Left ventricle myocardium inferior (tissue), 1 donor: ENCODE data around the gene STIM1. TPM values are rescaled to one million over a fixed set of nuclear protein-coding genes. Genes with fewer than 3 reads are reported as not detected.
"Not testable (repeated sequence)": the region's sequence is repeated elsewhere in the genome, so short reads cannot be mapped to it uniquely, and the experiment has no call there.

ENCODE experiments used
- DNase-seq: peaks from one replicate; pipeline ENCODE4 v3.0.0-alpha.2; 2020
- H3K27ac ChIP-seq: fragments of 200-600 bp; replicated peaks from 2 replicates; pipeline ENCODE4 v1.8.0; 2021
- H3K27me3 ChIP-seq: fragments of 200-600 bp; 2 replicates; pipeline ENCODE4 v1.8.0; 2021; ENCODE audit warnings: low read depth
- H3K36me3 ChIP-seq: fragments of 200-600 bp; 2 replicates; pipeline ENCODE4 v1.8.0; 2021
- H3K4me1 ChIP-seq: fragments of 200-600 bp; 2 replicates; pipeline ENCODE4 v1.8.0; 2021
- H3K4me3 ChIP-seq: fragments of 200-600 bp; 2 replicates; pipeline ENCODE4 v1.8.0; 2021; ENCODE audit warnings: mild to moderate bottlenecking, moderate library complexity
- H3K9me3 ChIP-seq: fragments of 200-600 bp; replicated peaks from 2 replicates; pipeline ENCODE4 v1.8.0; 2021
- CTCF ChIP-seq: fragments of 200-600 bp; IDR thresholded peaks from 2 replicates; pipeline ENCODE4 v1.8.0; 2021; ENCODE audit warnings: antibody characterized with exemption, mild to moderate bottlenecking, borderline replicate concordance
- intact Hi-C: fragments of 100-400 bp; cut with micrococcal nuclease; formaldehyde crosslinking; loops from one replicate; pipeline ENCODE4 v1.11.0; 2022
- total RNA-seq: library from RNA; stranded (reverse); fragmentation: NEBNext Ultra II Directional; extraction: Animal tissue kit (Norgen Biotek cat#: 25700); gene quantifications from one replicate; pipeline ENCODE4 v1.2.1, GENCODE V29; 2021
- donor health status: DM: no; HTN: yes; CAD: no; lungs with severe emphysema.

The STIM1 gene
- total RNA-seq, 1 donor from 2014 or later = 32.0 TPM

DNA sequence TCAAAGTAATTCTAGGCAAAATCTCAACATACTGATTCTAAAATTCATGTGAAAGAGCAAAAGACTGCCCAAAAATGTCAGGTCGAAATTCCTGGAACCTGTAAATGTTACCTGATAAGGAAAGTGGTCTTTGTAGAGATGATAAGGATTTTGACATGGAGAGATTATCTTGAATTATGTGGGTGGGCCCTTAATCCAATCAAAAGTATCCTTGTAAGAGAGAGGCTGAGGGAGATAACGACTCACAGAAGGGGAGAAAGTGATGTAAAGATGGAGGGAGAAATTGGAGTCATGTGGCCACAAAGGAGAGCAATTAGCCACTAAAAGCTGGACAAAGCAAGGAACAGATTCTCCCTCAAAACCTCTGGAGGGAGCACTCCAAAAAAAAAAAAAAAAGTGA lies 259.7 kb downstream of the STIM1 start:
- TF ChIP-seq CTCF = no peak
- intact Hi-C loops = no loop called here
- H3K4me3 ChIP-seq = no peak overlapping the region
- H3K9me3 ChIP-seq = no peaks in the 10 kb centered on the region
- H3K27ac ChIP-seq = no peak overlapping the region
- H3K36me3 ChIP-seq = peaks cover 76% of the 10 kb centered on the region
- H3K27me3 ChIP-seq = no peaks in the 10 kb centered on the region
- no peak for DNase-seq
- H3K4me1 ChIP-seq = no peaks in the 10 kb centered on the region

GRCh38 chr11:4118107-4118506 lies 262.6 kb downstream of the STIM1 start:
- intact Hi-C loops = no loop called here
- Histone ChIP-seq H3K4me1 (no peaks in the 10 kb centered on the region), H3K9me3 (no peaks in the 10 kb centered on the region), H3K36me3 (peaks cover 74% of the 10 kb centered on the region), H3K27me3 (no peaks in the 10 kb centered on the region), H3K4me3 (no peak overlapping the region), H3K27ac (no peak overlapping the region)
- DNase-seq = no peak
- no peak for TF ChIP-seq CTCF

DNA sequence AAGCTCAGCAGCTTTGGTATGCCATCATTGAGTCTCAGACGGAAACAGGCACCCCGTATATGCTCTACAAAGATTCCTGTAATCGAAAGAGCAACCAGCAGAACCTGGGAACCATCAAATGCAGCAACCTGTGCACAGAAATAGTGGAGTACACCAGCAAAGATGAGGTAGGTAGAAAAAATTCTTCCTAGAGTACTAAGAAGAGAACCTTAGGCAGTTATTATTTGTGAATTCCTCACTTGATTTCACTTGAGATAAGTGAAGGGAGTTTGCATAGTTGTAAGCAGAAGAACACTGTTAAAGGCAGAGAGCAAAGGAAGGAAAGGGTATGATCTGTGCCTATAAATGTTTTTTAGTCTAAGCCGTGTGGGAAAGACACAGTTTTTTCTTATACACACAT lies 267.8 kb downstream of the STIM1 start:
- Histone ChIP-seq H3K36me3 (peaks cover 90% of the 10 kb centered on the region), H3K27me3 (no peaks in the 10 kb centered on the region), H3K4me3 (no peak overlapping the region), H3K9me3 (no peaks in the 10 kb centered on the region), H3K4me1 (no peaks in the 10 kb centered on the region), H3K27ac (no peak overlapping the region)
- DNase-seq = no peak
- intact Hi-C loops = no loop called here
- no peak for TF ChIP-seq CTCF

DNA sequence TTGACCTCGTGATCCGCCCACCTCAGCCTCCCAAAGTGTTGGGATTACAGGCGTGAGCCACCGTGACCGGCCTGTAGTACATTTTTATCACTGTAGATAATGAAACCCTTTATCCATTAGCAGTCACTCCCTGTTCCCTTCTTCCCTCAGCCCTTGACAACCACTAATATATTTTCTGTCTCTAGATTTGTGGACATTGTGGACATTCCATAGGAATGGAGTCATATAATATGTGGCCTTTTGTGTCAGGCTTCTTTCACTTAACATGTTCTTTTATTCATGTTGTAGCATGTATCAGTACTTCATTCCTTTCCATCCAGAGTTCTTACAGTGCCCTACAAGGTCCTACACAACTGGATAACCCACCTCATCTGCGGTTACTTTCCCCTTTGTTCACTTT lies 269.7 kb downstream of the STIM1 start:
- DNase-seq = no peak
- no peak for TF ChIP-seq CTCF
- Histone ChIP-seq H3K9me3 (no peaks in the 10 kb centered on the region), H3K4me1 (no peaks in the 10 kb centered on the region), H3K36me3 (peaks cover 86% of the 10 kb centered on the region), H3K4me3 (no peak overlapping the region), H3K27me3 (no peaks in the 10 kb centered on the region), H3K27ac (no peak overlapping the region)
- intact Hi-C loops = no loop called here

DNA sequence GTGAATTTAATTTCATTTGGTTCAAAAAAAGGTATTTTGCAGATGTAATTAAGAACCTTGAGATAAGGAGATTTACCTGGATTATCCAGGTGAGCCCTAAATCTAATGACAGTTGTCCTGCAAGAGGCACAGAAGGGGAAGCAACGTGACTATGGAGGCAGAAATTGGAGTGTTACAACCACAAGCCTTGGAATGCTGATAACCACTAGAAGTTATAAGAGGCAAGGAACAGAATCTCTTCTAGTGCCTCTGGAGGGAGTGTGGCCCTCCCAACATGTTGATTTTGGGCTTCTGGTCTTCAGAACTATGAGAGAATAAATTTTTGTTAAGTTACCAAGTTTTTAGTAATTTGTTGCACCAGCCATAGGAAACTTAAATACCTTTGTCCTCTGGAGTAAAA lies 271.9 kb downstream of the STIM1 start:
- Histone ChIP-seq H3K9me3 (no peaks in the 10 kb centered on the region), H3K27me3 (no peaks in the 10 kb centered on the region), H3K4me1 (no peaks in the 10 kb centered on the region), H3K4me3 (no peak overlapping the region), H3K36me3 (peaks cover 85% of the 10 kb centered on the region), H3K27ac (no peak overlapping the region)
- TF ChIP-seq CTCF = no peak
- intact Hi-C loops = no loop called here
- DNase-seq = no peak

- peaks cover 87% of the 10 kb centered on the region for H3K36me3 ChIP-seq
- intact Hi-C loops, H3K27me3 ChIP-seq, H3K27ac ChIP-seq, H3K4me1 ChIP-seq, DNase-seq, H3K9me3 ChIP-seq, H3K4me3 ChIP-seq: not testable (repeated sequence)
These were observed 274.8 kb downstream of the STIM1 start for GRCh38 chr11:4130219-4130618.
